ENCODE results near the gene ACKR2.

ACKR2 gene

DNA sequence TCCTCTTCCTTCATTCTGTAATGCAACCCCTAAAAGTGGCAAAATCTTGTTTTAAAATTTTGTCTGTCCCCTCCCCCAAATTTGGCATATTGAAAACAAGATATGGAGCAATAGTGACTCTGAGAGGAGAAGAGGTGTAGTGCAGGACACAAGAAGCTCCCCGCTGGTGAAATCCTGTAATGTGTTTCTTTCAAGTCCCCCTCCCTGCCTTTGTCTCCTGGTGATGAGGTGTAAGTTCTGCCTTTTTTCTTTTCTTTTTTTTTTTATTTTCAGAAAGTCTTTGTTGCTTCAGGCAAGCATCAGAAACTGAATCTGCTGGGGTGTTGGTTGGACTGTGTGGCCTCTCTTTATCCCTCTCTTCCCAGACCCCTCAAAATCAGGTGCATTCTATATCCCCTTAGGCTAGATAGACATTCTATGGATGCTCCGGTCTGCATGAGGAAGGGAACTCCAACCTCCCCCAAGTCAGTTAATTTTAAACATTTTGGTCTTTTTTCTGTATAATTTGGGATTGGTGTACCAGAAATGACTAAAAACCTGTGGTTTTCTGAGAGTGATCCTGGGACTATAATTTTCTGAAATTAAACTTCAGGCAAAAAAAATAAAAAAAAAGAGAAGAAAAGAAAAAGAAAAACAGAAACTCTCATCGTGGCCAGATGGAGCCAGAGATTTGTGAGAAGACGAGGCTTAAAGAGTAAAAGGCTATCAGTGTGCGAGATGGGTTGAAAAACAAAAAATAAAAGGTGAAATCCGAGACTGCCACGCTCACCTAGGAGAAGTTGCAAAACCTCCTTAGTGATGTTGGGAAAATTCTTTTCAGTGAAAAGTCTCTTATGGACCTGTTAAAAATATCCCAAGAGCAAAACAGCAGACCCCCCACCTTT lies 21.4 kb downstream of the ACKR2 start:
- H3K36me3 ChIP-seq (ENCODE audit: control insufficient read depth, low read length) = no peaks in the 10 kb centered on the region
- TF ChIP-seq, protein P1, sequence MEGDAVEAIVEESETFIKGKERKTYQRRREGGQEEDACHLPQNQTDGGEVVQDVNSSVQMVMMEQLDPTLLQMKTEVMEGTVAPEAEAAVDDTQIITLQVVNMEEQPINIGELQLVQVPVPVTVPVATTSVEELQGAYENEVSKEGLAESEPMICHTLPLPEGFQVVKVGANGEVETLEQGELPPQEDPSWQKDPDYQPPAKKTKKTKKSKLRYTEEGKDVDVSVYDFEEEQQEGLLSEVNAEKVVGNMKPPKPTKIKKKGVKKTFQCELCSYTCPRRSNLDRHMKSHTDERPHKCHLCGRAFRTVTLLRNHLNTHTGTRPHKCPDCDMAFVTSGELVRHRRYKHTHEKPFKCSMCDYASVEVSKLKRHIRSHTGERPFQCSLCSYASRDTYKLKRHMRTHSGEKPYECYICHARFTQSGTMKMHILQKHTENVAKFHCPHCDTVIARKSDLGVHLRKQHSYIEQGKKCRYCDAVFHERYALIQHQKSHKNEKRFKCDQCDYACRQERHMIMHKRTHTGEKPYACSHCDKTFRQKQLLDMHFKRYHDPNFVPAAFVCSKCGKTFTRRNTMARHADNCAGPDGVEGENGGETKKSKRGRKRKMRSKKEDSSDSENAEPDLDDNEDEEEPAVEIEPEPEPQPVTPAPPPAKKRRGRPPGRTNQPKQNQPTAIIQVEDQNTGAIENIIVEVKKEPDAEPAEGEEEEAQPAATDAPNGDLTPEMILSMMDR (IDR thresholded peaks at IDR 0.05; ENCODE audit: low read depth, low read length, poor library complexity, severe bottlenecking) = peak; percentile 22
- TF ChIP-seq EZH2phosphoT487 (IDR thresholded peaks at IDR 0.05; ENCODE audit: borderline replicate concordance, low read length) = no peak
- no peak overlapping the region for H3K4me2 ChIP-seq (ENCODE audit: low read length)
- no peaks in the 10 kb centered on the region for H4K20me1 ChIP-seq (ENCODE audit: control insufficient read depth, insufficient read depth, low read depth, low read length)
- H3F3A ChIP-seq (ENCODE audit: control insufficient read depth, insufficient read depth) = no peaks in the 10 kb centered on the region; the same call in 1 of the 2 replicates
- no peaks in the 10 kb centered on the region for H3K9me2 ChIP-seq (replicated peaks; ENCODE audit: control insufficient read depth, low read length)
- H3K4me1 ChIP-seq (ENCODE audit: control insufficient read depth, low read length) = no peaks in the 10 kb centered on the region
- H3K27ac ChIP-seq (ENCODE audit: low read depth, low read length) = no peak overlapping the region
- no peaks in the 10 kb centered on the region for H3K9me3 ChIP-seq (ENCODE audit: control insufficient read depth, insufficient read depth, low read length)
- H3K79me2 ChIP-seq (ENCODE audit: control insufficient read depth, low read length) = no peaks in the 10 kb centered on the region
- peaks cover 22% of the 10 kb centered on the region for H3K27me3 ChIP-seq (ENCODE audit: control insufficient read depth, low read length)
- H3K4me3 ChIP-seq (ENCODE audit: low read length) = no peak overlapping the region

- no peak overlapping the region for H3K4me2 ChIP-seq (ENCODE audit: low read length)
- no peaks in the 10 kb centered on the region for H3K36me3 ChIP-seq (ENCODE audit: control insufficient read depth, low read length)
- no peaks in the 10 kb centered on the region for H3K9me2 ChIP-seq (replicated peaks; ENCODE audit: control insufficient read depth, low read length)
- no peaks in the 10 kb centered on the region for H3K79me2 ChIP-seq (ENCODE audit: control insufficient read depth, low read length)
- H3K27me3 ChIP-seq (ENCODE audit: control insufficient read depth, low read length) = peaks cover 19% of the 10 kb centered on the region
- no peak overlapping the region for H3K4me3 ChIP-seq (ENCODE audit: low read length)
- no peak overlapping the region for H3K27ac ChIP-seq (ENCODE audit: low read depth, low read length)
- H4K20me1 ChIP-seq (ENCODE audit: control insufficient read depth, insufficient read depth, low read depth, low read length) = no peaks in the 10 kb centered on the region
- no peak for TF ChIP-seq EZH2phosphoT487 (IDR thresholded peaks at IDR 0.05; ENCODE audit: borderline replicate concordance, low read length)
- TF ChIP-seq, protein P1 (IDR thresholded peaks at IDR 0.05; ENCODE audit: low read depth, low read length, poor library complexity, severe bottlenecking) = peak; percentile 87
- no peaks in the 10 kb centered on the region for H3K4me1 ChIP-seq (ENCODE audit: control insufficient read depth, low read length)
- H3K9me3 ChIP-seq (ENCODE audit: control insufficient read depth, insufficient read depth, low read length) = no peaks in the 10 kb centered on the region
- H3F3A ChIP-seq (ENCODE audit: control insufficient read depth, insufficient read depth) = no peaks in the 10 kb centered on the region; the same call in 1 of the 2 replicates
These were observed 22.1 kb downstream of the ACKR2 start for GRCh38 chr3:42831321-42831713.

GRCh38 chr3:42836150-42837123 lies 27.2 kb downstream of the ACKR2 start:
- H3K27me3 ChIP-seq (ENCODE audit: control insufficient read depth, low read length) = 0 out of 2 replicates have a peak, but pooled peaks cover 5% of the 10 kb centered on the region
- H3K79me2 ChIP-seq (ENCODE audit: control insufficient read depth, low read length) = no peaks in the 10 kb centered on the region
- no peak for TF ChIP-seq EZH2phosphoT487 (IDR thresholded peaks at IDR 0.05; ENCODE audit: borderline replicate concordance, low read length)
- TF ChIP-seq, protein P1 (IDR thresholded peaks at IDR 0.05; ENCODE audit: low read depth, low read length, poor library complexity, severe bottlenecking) = no peak
- no peak overlapping the region for H3K27ac ChIP-seq (ENCODE audit: low read depth, low read length)
- no peaks in the 10 kb centered on the region for H3K9me3 ChIP-seq (ENCODE audit: control insufficient read depth, insufficient read depth, low read length)
- H3K36me3 ChIP-seq (ENCODE audit: control insufficient read depth, low read length) = no peaks in the 10 kb centered on the region
- H3K4me3 ChIP-seq (ENCODE audit: low read length) = no peak overlapping the region
- H3K4me1 ChIP-seq (ENCODE audit: control insufficient read depth, low read length) = peaks cover 4% of the 10 kb centered on the region
- no peaks in the 10 kb centered on the region for H3K9me2 ChIP-seq (replicated peaks; ENCODE audit: control insufficient read depth, low read length)
- no peaks in the 10 kb centered on the region; the same call in 1 of the 2 replicates for H3F3A ChIP-seq (ENCODE audit: control insufficient read depth, insufficient read depth)
- H3K4me2 ChIP-seq (ENCODE audit: low read length) = no peak overlapping the region
- H4K20me1 ChIP-seq (ENCODE audit: control insufficient read depth, insufficient read depth, low read depth, low read length) = no peaks in the 10 kb centered on the region

All from DOHH2 (cell line).